Suppressor macrophage treated with lipopolysaccharide for 4 hours (primary cell): ENCODE measurements around the gene PLPPR5.
"Not testable (repeated sequence)": the region's sequence is repeated elsewhere in the genome, so short reads cannot be mapped to it uniquely, and the experiment has no call there.

Experiments
- DNase-seq: peaks from one replicate; pipeline ENCODE4 v3.0.0-alpha.2; 2020

PLPPR5 gene

GRCh38 chr1:98908980-98909379 lies 95.7 kb downstream of the PLPPR5 start:
- no peak for DNase-seq

DNA sequence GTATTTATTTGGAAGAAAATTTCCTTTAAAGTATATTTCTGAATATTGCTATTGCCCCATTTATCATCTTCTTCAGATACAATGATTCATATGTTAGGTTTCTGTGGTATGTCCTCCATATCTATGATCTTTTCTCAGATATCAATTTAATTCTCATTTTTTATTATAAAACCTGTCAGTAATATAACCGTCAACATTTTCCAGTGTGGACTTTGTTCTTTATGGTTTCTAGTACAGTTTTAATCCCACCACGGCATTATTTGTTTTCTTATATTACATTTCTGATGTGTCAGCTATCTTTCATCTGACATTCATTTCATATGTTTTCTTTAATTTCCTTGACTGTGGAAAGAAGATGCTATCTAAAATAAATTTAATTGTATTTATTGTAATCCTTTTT lies 97.9 kb downstream of the PLPPR5 start:
- DNase-seq = no peak

DNA sequence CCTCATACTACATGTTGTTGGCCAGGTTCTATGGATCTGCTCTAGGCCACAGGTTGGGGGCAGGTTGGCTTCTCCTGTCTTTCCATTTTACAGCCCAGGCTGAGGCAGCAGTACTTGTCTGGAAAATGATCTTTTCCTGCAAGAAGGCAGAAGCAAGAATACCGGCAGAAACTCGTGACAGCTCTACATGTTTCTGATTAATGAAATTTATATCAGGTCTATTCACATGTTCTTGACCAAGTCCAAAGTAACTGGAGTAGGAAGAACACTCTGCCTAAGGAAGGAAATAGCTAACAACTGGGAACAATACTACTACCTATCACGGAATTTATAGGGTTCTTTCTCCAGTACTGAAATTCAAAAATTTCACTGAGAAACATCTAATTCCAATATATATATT lies 98.3 kb downstream of the PLPPR5 start:
- DNase-seq = no peak

- DNase-seq = no peak
Measured at GRCh38 chr1:98904684-98905083, 100.0 kb downstream of the PLPPR5 start.

GRCh38 chr1:98903726-98904125 lies 100.9 kb downstream of the PLPPR5 start:
- DNase-seq = no peak

- no peak for DNase-seq
Measured at GRCh38 chr1:98903261-98903660, 101.4 kb downstream of the PLPPR5 start.

DNA sequence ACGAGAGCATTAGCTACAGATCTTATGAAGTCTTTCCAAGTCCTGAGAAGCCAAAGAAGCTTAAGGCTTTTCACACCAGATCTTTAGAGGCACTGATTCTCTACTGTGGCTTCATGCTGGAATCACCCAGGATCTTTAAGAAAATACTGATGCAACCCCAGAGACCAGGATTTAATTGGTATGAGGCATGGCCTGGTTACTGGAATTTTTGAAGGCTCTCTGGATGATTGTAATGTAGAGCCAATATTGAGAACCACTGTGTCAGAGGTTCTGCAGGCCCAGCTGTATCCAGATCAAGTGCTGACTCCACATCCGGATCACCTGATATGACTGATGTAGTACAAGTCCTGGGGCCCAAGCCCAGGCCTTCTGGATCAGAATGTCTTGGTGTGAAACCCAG lies 105.7 kb downstream of the PLPPR5 start:
- DNase-seq = no peak

GRCh38 chr1:98897479-98897878 lies 107.2 kb downstream of the PLPPR5 start:
- DNase-seq = no peak

GRCh38 chr1:98896711-98897445 lies 107.8 kb downstream of the PLPPR5 start:
- DNase-seq = no peak

GRCh38 chr1:98893371-98893770 lies 111.3 kb downstream of the PLPPR5 start:
- DNase-seq = no peak

- no peak for DNase-seq
Measured at GRCh38 chr1:98888869-98889268, 115.8 kb downstream of the PLPPR5 start.

DNA sequence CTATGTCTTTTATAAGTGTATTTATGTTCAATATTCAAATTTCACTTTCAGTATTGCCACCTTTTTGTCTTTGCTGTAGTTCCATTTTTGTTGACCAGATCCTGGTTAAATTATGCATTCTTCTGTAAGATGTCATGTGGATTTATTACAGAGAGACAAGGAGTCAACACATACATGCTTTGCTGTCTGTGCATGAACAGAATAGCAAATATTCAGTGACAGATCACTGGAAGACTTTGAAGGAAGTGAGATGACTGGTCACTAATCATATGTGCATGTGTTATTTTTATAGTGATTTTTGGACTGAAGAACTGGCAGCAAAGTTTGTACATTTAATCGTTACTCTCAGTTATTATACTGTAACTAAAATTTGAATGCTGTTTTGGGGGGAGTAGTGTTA lies 117.2 kb downstream of the PLPPR5 start:
- DNase-seq = no peak

- DNase-seq = no peak
Measured at GRCh38 chr1:98884864-98885263, 119.8 kb downstream of the PLPPR5 start.

GRCh38 chr1:98881901-98882300 lies 122.8 kb downstream of the PLPPR5 start:
- peak; percentile 19 for DNase-seq

GRCh38 chr1:98881234-98881633 lies 123.4 kb downstream of the PLPPR5 start:
- DNase-seq = not testable (repeated sequence)

DNA sequence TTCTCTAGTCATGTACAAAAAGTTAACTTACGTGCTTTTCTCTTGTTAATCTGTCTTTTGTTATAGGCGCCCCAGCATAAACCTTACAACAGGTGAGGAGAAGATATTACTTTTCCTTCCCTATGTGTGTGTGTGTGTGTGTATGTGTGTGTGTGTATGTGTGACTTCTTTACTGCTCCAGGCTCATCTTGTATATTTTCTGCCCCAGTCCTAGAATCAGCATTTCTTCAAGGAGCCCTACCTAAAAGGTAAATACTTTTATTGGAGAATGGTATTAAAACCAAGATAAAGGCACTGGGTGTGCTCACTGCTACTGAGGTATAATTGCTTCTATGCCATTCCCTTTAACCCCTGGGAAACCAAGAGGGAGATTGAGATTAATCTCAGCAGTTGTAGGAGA lies 129.8 kb downstream of the PLPPR5 start:
- DNase-seq = no peak

DNA sequence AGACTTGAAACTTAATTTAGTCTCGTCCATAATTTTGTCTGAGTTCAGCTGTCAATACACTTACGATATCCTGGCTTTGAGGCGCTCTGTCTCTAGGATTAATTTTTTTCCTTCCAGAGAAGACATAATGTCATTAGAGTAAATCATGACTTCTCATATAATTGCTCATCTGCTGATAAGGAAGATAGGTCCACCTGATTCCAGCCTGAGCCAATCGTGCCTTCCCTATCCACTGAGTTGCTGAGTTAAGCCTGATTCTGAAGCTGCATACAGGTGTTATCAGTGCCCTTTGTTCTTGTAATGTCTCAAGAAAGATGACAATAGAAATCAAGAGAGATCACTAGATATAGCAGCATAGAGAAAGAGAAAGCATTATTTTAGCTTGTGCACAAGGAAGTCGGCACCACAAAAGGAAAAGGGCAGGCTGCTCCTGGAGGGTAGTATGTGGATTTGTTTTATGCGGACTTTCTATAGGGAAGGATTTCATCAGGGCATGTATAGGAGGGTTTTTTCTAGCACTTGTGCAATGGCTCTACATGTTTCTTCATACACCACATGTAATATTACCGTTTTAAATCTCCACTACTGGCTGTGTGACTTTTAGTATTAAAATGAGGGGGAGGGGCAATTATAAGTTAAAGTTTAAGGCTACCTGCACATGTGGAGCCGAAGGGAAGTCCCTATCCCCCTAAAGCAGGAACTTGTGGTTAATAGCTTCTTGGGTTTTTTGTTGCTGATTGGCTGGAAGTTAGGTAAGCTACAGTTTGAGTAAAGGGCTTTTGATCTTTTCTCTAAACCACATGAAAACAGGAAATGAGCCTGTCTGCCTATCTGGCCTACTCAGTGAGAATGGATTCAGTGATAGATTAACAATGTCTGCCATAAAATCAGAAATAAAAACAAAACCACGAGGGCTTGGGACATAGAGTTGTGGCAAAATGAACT lies 133.4 kb downstream of the PLPPR5 start:
- DNase-seq = peak; percentile 45

DNA sequence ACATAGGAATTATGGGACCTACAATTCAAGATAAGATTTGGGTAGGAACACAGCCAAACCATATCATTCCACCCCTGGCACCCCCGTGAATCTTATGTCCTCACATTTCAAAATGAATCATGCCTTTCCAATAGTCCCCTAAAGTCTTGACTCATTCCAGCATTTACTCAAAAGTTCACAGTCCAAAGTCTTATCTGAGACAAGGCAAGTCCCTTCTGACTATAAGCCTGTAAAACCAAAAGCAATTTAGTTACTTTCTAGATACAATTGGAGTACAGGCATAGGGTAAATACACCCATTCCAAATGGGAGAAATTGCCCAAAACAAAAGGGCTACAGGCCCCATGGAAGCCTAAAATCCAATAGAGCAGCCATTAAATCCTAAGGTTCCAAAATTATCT lies 138.9 kb downstream of the PLPPR5 start:
- DNase-seq = no peak

- no peak for DNase-seq
Measured at GRCh38 chr1:98860329-98860728, 144.3 kb downstream of the PLPPR5 start.

DNA sequence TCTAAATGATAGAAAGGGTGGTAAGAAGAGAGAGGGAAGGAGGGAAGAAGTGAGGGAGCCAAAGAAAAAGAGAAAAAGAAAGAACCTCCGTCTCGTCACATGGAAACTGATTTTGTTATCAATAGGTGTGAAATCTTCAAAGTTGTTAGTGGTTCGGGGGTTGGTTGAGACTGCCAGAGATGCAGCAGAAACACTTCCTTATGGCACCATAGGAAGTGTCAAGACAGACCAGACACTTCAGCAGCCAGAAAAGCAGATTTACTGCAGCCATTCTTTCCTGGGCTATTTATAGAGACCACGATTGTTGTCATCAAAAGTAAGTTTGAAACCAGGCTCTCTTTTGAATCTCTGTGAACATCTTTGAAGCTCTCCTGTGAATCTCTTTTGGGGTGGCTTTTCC lies 150.5 kb downstream of the PLPPR5 start:
- no peak for DNase-seq

DNA sequence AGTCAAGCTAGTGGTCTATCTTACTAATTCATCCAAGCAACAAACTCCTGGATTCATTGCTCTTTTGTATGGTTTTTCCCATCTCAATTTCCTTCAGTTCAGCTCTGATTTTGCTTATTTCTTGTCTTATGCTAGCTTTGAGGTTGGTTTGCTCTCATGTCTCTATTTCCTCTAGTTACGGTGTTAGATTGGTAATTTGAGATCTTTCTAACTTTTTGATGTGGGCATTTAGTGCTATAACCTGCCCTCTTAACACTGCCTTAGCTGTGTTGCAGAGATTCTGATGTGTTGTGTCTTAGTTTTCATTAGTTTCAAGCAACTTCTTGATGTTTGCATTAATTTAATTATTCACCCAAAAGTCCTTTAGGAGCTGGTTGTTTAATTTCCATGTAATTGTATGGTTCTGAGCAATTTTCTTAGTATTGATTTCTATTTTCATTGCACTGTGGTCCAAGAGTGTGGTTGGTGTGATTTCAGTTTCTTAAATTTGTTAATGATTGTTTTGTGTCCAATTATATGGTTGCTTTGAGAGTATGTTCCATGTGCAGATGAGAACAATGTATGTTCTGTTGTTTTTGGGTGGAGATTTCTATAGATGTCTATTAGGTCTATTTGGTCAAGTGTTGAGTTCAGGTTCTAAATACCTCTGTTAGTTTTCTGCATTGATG lies 154.6 kb downstream of the PLPPR5 start:
- DNase-seq = no peak

DNA sequence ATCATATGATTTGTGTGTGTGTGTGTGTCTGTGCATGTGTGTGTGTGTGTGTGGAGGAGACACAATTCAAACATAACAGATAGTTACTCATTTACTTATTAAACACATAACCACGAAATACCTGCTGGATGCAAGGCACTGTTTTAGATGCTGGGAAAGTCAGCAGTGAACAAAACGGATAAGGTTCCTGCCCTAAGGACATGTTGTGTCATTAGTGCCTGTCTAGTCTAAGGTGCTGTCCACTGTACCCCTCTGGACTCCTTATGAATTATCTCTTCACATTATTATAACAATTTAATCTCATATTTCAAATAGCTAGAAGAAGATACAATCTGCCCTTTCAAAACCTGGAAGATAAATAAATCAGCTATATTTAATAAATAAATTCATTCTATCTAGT lies 162.4 kb downstream of the PLPPR5 start:
- no peak for DNase-seq
